GM18520 (cell line): Measurements from ENCODE around the gene CMC2.

ENCODE experiments used
- ATAC-seq: cut with Tn5 transposase; IDR thresholded peaks from one replicate; pipeline ENCODE4 v1.9.1; 2021; ENCODE audit not compliant: unreplicated experiment

Gene CMC2

GRCh38 chr16:81003064-81003463 is 3.6 kb downstream of the CMC2 start:
- no peak for ATAC-seq

GRCh38 chr16:81001330-81001729 is 5.4 kb downstream of the CMC2 start:
- no peak for ATAC-seq

- ATAC-seq = no peak
These were observed 5.8 kb downstream of the CMC2 start for GRCh38 chr16:81000873-81001272.

GRCh38 chr16:80997964-80998620 is 8.6 kb downstream of the CMC2 start:
- ATAC-seq = no peak

GRCh38 chr16:80997139-80997798 is 9.4 kb downstream of the CMC2 start:
- peak; percentile 41 for ATAC-seq

- no peak for ATAC-seq
These were observed 10.0 kb downstream of the CMC2 start for GRCh38 chr16:80996688-80997138.

GRCh38 chr16:80994451-80994850 is 12.2 kb downstream of the CMC2 start:
- no peak for ATAC-seq

- ATAC-seq = no peak
These were observed 12.9 kb downstream of the CMC2 start for GRCh38 chr16:80993834-80994233.

GRCh38 chr16:80993307-80993706 is 13.4 kb downstream of the CMC2 start:
- no peak for ATAC-seq

- ATAC-seq = no peak
These were observed 13.9 kb downstream of the CMC2 start for GRCh38 chr16:80992676-80993293.

GRCh38 chr16:80991792-80992430 is 14.8 kb downstream of the CMC2 start:
- no peak for ATAC-seq

- no peak for ATAC-seq
These were observed 15.7 kb downstream of the CMC2 start for GRCh38 chr16:80990978-80991377.

- no peak for ATAC-seq
These were observed 16.1 kb downstream of the CMC2 start for GRCh38 chr16:80990577-80990976.

- ATAC-seq = no peak
These were observed 16.9 kb downstream of the CMC2 start for GRCh38 chr16:80989801-80990200.

GRCh38 chr16:80988756-80989155 is 17.9 kb downstream of the CMC2 start:
- no peak for ATAC-seq

GRCh38 chr16:80986557-80986956 is 20.1 kb downstream of the CMC2 start:
- ATAC-seq = no peak

- no peak for ATAC-seq
These were observed 21.1 kb downstream of the CMC2 start for GRCh38 chr16:80985611-80986010.

GRCh38 chr16:80984124-80984892 is 22.4 kb downstream of the CMC2 start:
- ATAC-seq = no peak

- ATAC-seq = no peak
These were observed 24.0 kb downstream of the CMC2 start for GRCh38 chr16:80982646-80983045.

GRCh38 chr16:80981103-80981502 is 25.6 kb downstream of the CMC2 start:
- ATAC-seq = no peak

- no peak for ATAC-seq
These were observed 29.7 kb downstream of the CMC2 start for GRCh38 chr16:80976946-80977345.
